Colonic mucosa (tissue), 4 donors: ENCODE data around the gene GPR15. TPM values are rescaled to one million over a fixed set of nuclear protein-coding genes. Genes with fewer than 3 reads are reported as not detected.

Experiments used
- DNase-seq: peaks from one replicate; pipeline ENCODE4 v3.0.0-alpha.2; 2020
- H3K27ac ChIP-seq: fragments of 200-600 bp; one replicate; pipeline ENCODE4 v1.8.0; 2021
- H3K27me3 ChIP-seq: fragments of 200-600 bp; one replicate; pipeline ENCODE4 v1.8.0; 2021
- H3K36me3 ChIP-seq: fragments of 200-600 bp; one replicate; pipeline ENCODE4 v1.8.0; 2021
- H3K4me1 ChIP-seq: fragments of 200-600 bp; one replicate; pipeline ENCODE4 v1.8.0; 2021; ENCODE audit warnings: mild to moderate bottlenecking
- H3K4me3 ChIP-seq: fragments of 200-600 bp; one replicate; pipeline ENCODE4 v1.8.0; 2021
- H3K9ac ChIP-seq, 2 donors: one replicate each; pipeline ENCODE4 v1.7.0; 2013; ENCODE audit warnings: control low read depth in 2 of 2, low read depth in 2 of 2, low read length in 2 of 2
- H3K9me3 ChIP-seq: fragments of 200-600 bp; one replicate; pipeline ENCODE4 v1.8.0; 2021
- intact Hi-C: fragments of 100-400 bp; cut with DNase I; formaldehyde crosslinking; loops from one replicate; pipeline ENCODE4 v1.14.1; 2022
- total RNA-seq, 2 donors: library from RNA; stranded (reverse); fragmentation: NEBNext Ultra II Directional in 1 of 2; extraction: Animal tissue kit (Norgen Biotek cat#: 25700) in 1 of 2; gene quantifications; one replicate each; pipeline ENCODE4 v1.2.1, GENCODE V29; 2021
- TF ChIP-seq, protein P1 (sequence below): fragments of 200-600 bp; IDR thresholded peaks from one replicate; pipeline ENCODE4 v1.8.0; 2022; ENCODE audit warnings: antibody characterized with exemption, mild to moderate bottlenecking
- donor health status: healthy.
- donor health status: DM: no; HTN: no; CAD: no.
- donor health status: DM: no; HTN: no; CAD: no.

The GPR15 gene
- total RNA-seq, 2 donors from 2014 or later, result 2.9 to 5.1 TPM

DNA sequence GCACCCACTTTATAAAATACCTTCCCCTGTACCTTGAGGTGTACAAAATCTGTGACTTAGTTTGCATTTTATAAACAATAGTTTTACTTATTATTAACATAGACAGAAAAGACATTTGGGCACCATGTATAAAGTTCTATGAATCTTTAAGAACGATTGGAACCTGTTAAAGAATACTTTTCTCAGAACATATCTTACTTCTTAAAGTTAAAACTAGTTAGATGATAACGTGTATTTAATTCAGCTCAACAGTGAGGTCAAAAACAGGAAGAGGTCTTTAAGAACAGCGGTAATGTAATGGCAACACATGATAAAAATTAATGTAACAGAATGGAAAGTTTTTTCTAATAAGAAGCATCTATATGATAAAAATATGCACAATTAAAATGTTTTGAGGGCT, 36.6 kb downstream of the GPR15 start:
- H3K4me3 ChIP-seq, result no peak overlapping the region
- H3K27me3 ChIP-seq, result no peaks in the 10 kb centered on the region
- TF ChIP-seq, protein P1, sequence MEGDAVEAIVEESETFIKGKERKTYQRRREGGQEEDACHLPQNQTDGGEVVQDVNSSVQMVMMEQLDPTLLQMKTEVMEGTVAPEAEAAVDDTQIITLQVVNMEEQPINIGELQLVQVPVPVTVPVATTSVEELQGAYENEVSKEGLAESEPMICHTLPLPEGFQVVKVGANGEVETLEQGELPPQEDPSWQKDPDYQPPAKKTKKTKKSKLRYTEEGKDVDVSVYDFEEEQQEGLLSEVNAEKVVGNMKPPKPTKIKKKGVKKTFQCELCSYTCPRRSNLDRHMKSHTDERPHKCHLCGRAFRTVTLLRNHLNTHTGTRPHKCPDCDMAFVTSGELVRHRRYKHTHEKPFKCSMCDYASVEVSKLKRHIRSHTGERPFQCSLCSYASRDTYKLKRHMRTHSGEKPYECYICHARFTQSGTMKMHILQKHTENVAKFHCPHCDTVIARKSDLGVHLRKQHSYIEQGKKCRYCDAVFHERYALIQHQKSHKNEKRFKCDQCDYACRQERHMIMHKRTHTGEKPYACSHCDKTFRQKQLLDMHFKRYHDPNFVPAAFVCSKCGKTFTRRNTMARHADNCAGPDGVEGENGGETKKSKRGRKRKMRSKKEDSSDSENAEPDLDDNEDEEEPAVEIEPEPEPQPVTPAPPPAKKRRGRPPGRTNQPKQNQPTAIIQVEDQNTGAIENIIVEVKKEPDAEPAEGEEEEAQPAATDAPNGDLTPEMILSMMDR, result no peak
- no peaks in the 10 kb centered on the region for H3K9me3 ChIP-seq
- H3K4me1 ChIP-seq, result no peaks in the 10 kb centered on the region
- H3K9ac ChIP-seq, result no peak overlapping the region
- no peak for DNase-seq
- intact Hi-C loops, result no loop called here
- H3K27ac ChIP-seq, result no peak overlapping the region
- H3K36me3 ChIP-seq, result no peaks in the 10 kb centered on the region

GRCh38 chr3:98573181-98573728, 41.5 kb downstream of the GPR15 start:
- H3K4me3 ChIP-seq, result no peak overlapping the region
- H3K36me3 ChIP-seq, result no peaks in the 10 kb centered on the region
- no peak overlapping the region for H3K9ac ChIP-seq
- DNase-seq, result no peak
- no peak overlapping the region for H3K27ac ChIP-seq
- H3K4me1 ChIP-seq, result no peaks in the 10 kb centered on the region
- intact Hi-C loops, result no loop called here
- TF ChIP-seq, protein P1, result no peak
- no peaks in the 10 kb centered on the region for H3K9me3 ChIP-seq
- H3K27me3 ChIP-seq, result no peaks in the 10 kb centered on the region

GRCh38 chr3:98574132-98574531, 42.4 kb downstream of the GPR15 start:
- no peak overlapping the region for H3K4me3 ChIP-seq
- no peak overlapping the region for H3K9ac ChIP-seq
- no peak for DNase-seq
- H3K27me3 ChIP-seq, result no peaks in the 10 kb centered on the region
- no peak overlapping the region for H3K27ac ChIP-seq
- no peaks in the 10 kb centered on the region for H3K9me3 ChIP-seq
- no peaks in the 10 kb centered on the region for H3K36me3 ChIP-seq
- TF ChIP-seq, protein P1, result no peak
- no peaks in the 10 kb centered on the region for H3K4me1 ChIP-seq
- intact Hi-C loops, result no loop called here

- H3K27ac ChIP-seq, result no peak overlapping the region
- no peak for DNase-seq
- no peaks in the 10 kb centered on the region for H3K4me1 ChIP-seq
- no peaks in the 10 kb centered on the region for H3K36me3 ChIP-seq
- no peaks in the 10 kb centered on the region for H3K9me3 ChIP-seq
- intact Hi-C loops, result no loop called here
- no peak overlapping the region for H3K9ac ChIP-seq
- H3K4me3 ChIP-seq, result no peak overlapping the region
- H3K27me3 ChIP-seq, result no peaks in the 10 kb centered on the region
- TF ChIP-seq, protein P1, result no peak
These were observed 45.6 kb downstream of the GPR15 start for GRCh38 chr3:98577178-98577895.

- H3K36me3 ChIP-seq, result no peaks in the 10 kb centered on the region
- no peak overlapping the region for H3K27ac ChIP-seq
- H3K4me1 ChIP-seq, result no peaks in the 10 kb centered on the region
- no peaks in the 10 kb centered on the region for H3K27me3 ChIP-seq
- no peak for DNase-seq
- intact Hi-C loops, result loop anchor here (10.0 kb wide), 1 partner anchor 236 kb away; no protein-coding TSS in a partner anchor
- H3K9me3 ChIP-seq, result no peaks in the 10 kb centered on the region
- TF ChIP-seq, protein P1, result no peak
- no peak overlapping the region for H3K4me3 ChIP-seq
- no peak overlapping the region for H3K9ac ChIP-seq
These were observed 48.9 kb downstream of the GPR15 start for GRCh38 chr3:98580401-98581386.
